GM12872 (cell line): ENCODE data around the gene OAS1.

ENCODE experiments used
- TF ChIP-seq, protein P1 (sequence below): IDR thresholded peaks from 3 replicates; pipeline ENCODE4 v1.5.1; 2011; ENCODE audit warnings: low read depth, mild to moderate bottlenecking, low read length, moderate library complexity; ENCODE audit not compliant: insufficient read depth

The OAS1 gene

DNA sequence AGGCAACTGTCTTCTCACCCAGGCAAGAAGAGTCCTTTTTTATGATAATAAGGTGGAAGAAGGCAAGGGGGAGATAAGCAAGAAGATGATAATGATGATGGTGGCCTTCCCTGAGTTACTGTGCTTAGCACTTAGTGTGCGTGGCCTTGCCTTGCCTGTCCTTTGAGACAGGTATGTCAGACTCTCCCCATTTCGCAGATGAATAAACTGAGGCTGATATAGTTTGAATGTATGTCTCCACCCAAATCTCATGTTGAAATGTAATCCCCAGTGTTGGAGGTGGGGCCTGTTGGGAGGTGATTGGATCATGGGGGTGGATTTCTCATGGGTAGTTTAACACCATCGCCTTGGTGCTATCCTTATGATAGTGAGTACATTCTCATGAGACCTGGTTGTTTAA is 23.0 kb downstream of the OAS1 start:
- TF ChIP-seq, protein P1, sequence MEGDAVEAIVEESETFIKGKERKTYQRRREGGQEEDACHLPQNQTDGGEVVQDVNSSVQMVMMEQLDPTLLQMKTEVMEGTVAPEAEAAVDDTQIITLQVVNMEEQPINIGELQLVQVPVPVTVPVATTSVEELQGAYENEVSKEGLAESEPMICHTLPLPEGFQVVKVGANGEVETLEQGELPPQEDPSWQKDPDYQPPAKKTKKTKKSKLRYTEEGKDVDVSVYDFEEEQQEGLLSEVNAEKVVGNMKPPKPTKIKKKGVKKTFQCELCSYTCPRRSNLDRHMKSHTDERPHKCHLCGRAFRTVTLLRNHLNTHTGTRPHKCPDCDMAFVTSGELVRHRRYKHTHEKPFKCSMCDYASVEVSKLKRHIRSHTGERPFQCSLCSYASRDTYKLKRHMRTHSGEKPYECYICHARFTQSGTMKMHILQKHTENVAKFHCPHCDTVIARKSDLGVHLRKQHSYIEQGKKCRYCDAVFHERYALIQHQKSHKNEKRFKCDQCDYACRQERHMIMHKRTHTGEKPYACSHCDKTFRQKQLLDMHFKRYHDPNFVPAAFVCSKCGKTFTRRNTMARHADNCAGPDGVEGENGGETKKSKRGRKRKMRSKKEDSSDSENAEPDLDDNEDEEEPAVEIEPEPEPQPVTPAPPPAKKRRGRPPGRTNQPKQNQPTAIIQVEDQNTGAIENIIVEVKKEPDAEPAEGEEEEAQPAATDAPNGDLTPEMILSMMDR: no peak

DNA sequence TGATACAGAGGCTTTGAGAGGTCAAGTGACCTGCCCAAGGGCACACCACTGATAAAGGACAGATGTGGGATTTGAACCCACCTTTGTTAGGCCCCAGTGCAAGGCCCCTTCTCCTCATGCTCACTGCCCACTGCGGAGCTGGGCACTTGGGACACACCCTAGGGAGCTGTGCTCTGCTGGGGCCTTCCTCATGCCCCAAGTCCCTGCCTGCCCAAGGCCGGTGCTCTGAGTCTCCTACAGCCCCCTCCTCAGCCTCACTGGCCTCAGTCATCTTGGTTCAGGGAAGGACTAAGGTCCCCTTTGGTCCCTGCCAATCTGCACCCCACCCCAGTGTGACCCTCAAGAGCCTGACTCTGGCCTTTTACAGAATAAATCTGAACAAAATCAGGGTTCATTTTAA is 23.6 kb downstream of the OAS1 start:
- TF ChIP-seq, protein P1: no peak

DNA sequence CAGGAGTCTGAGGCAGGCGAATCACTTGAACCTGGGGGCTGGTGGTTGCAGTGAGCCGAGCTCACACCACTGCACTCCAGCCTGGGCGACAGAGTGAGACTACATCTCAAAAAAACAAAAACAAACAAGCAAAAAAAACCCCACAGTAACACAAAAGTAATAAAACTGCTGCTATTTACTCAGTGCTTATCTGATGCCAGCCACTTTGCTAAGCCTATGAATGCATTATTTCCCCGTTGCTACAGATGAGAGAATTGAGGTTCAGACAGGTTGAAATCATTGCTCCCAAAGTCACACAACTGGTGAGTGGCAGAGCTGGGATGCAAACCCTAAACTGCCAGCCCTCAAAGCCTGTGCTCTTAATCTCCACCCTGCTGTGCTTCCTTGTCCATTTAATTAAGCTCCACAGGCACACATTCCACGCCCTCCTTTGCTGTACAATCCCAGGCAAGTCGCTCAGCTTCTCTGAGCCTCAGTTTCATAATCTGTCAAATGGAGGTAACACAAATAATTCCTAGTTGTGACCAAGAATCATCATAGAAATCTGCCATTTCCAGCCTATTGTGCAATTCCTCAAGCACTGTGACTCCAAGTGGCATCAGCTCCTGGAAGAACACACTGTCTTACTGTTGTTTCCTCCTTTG is 25.8 kb downstream of the OAS1 start:
- TF ChIP-seq, protein P1: no peak

DNA sequence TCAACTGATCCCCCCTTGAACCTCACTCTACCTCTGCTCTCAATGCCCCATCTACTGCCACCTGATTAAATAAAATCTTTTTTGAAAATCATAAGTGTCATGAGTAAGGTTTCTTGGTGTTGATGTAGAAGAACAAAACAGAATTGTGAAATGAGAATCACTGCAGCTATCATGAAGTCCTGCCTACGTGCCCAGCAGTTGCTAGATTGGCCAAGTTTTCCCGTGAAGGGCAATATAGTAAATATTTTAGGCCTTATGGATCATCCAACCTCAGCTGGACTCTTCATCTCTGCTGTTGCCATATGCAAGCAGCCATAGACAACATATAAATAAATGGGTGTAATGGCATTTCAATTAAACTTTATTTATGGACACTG is 26.4 kb downstream of the OAS1 start:
- TF ChIP-seq, protein P1: no peak

DNA sequence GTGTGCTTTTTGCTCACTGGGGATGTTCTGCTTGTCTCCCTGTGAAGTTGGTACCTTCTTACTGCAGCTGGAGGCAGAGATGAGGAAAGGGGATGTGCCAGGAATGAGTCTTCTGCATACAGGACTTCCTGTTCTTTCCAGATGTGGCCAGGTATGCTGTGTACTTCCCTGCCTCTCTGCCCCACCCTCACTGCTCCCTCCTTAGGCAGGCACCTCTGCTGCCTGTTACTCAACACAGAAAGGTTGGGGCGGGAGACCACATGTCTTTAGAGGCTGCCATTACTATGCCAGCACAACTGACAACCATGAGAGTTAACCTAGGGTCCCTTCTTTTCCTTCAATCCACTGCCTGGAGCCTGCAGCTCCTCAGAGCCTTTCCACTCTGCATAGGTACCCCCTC is 29.5 kb downstream of the OAS1 start:
- TF ChIP-seq, protein P1: no peak

DNA sequence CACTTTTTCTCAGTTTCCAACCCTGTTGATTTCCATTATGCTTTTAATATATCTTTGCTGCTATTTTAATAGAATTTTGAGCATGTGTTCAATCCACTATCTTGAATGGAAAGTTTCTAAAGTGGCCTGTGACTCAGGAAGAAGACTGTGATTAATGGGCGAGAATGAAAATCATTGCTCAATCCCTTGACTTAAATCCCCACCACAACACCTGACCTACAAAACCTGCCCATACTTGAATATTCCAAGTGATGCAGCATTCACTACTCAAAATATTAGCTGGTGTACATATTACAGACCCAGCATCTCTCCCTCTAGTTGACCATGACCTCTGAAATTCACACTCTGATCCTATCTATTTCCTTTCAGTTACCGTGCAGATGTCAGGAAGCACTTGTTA is 30.2 kb downstream of the OAS1 start:
- TF ChIP-seq, protein P1: no peak

DNA sequence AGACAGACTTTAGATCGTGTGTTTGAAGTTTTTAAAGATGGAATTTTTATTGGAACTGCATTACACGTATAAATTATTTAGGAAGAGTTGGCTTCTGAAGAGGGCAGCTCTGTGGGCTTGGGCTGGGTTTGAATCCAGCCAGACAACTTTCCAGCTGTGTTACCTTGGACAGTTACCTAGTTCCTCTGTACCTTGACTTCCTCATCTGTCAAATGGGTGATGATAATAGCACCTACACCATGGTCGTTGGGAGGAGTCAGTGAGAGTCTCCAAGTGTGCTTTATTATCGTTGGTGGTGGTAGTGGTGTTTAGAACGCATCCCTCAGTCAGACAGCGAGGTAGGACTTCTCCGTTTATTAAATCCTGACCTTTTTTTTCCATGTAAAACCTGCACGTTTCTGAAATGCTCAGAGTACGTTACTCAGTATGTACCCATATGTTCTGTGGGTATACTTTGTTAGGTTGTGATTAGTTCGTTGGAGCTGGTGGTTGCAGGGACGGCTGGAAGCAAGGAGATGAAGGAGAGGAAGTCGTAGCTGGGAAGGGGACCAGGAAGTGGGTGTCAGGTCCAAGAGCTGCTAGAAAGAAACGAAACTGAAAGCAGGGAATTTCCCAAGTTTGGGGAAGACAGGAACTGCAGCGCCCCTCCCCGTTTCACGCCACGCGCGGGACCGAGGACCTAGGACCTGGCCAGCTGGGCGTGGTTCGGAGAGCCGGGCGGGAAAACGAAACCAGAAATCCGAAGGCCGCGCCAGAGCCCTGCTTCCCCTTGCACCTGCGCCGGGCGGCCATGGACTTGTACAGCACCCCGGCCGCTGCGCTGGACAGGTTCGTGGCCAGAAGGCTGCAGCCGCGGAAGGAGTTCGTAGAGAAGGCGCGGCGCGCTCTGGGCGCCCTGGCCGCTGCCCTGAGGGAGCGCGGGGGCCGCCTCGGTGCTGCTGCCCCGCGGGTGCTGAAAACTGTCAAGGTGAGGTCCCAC is 31.3 kb downstream of the OAS1 start, which contains the start of gene OAS3:
Gene OAS3 (plus strand): TSS at position 734 of the 979 bp plus-strand sequence. CDS start 57 bp downstream, at position 791.
- TF ChIP-seq, protein P1: no peak
